Trophoblast cell (in vitro differentiated cells and primary cell): ENCODE results near the gene LRRTM4.
A peak's percentile ranks its signal among the peaks of the same experiment; 100 is the strongest.

Source experiments
- DNase-seq, 2 donors: peaks; one replicate each; pipeline ENCODE4 v3.0.0-alpha.2; 2016
- H2AFZ ChIP-seq: 2 replicates; pipeline ENCODE4 v1.6.1; 2013; ENCODE audit warnings: low read length, moderate library complexity, mild to moderate bottlenecking; ENCODE audit not compliant: insufficient read depth, poor library complexity
- H2AK5ac ChIP-seq: 2 replicates; pipeline ENCODE4 v1.6.1; 2013; ENCODE audit warnings: mild to moderate bottlenecking, low read length
- H2BK120ac ChIP-seq: 2 replicates; pipeline ENCODE4 v1.6.1; 2013; ENCODE audit warnings: low read length, mild to moderate bottlenecking, moderate library complexity; ENCODE audit not compliant: insufficient read depth, poor library complexity
- H2BK12ac ChIP-seq: 2 replicates; pipeline ENCODE4 v1.6.1; 2013; ENCODE audit warnings: mild to moderate bottlenecking, low read length, moderate library complexity
- H2BK5ac ChIP-seq: 2 replicates; pipeline ENCODE4 v1.6.1; 2013; ENCODE audit warnings: low read length, low read depth, moderate library complexity, mild to moderate bottlenecking; ENCODE audit not compliant: poor library complexity
- H3K14ac ChIP-seq: 2 replicates; pipeline ENCODE4 v1.6.1; 2013; ENCODE audit warnings: mild to moderate bottlenecking, low read length
- H3K18ac ChIP-seq: 2 replicates; pipeline ENCODE4 v1.6.1; 2013; ENCODE audit warnings: mild to moderate bottlenecking, low read length
- H3K23ac ChIP-seq: 2 replicates; pipeline ENCODE4 v1.6.1; 2013; ENCODE audit warnings: low read length
- H3K27ac ChIP-seq: 2 replicates; pipeline ENCODE4 v1.5.1; 2013; ENCODE audit warnings: low read depth, mild to moderate bottlenecking, inconsistent platforms, low read length, moderate library complexity
- H3K27me3 ChIP-seq: 2 replicates; pipeline ENCODE4 v1.6.1; 2013; ENCODE audit warnings: inconsistent platforms, mild to moderate bottlenecking, low read length, moderate library complexity; ENCODE audit not compliant: insufficient read depth
- H3K36me3 ChIP-seq, 2 experiments: 1 replicate in 1 of 2; 2 replicates in 1 of 2; pipeline ENCODE4 v1.6.1; 2013; ENCODE audit warnings: low read length in 2 of 2, mild to moderate bottlenecking in 2 of 2, moderate library complexity in 1 of 2; ENCODE audit not compliant: insufficient read depth in 2 of 2, control insufficient read depth in 1 of 2
- H3K4ac ChIP-seq: 2 replicates; pipeline ENCODE4 v1.6.1; 2013; ENCODE audit warnings: low read depth, mild to moderate bottlenecking, low read length, moderate library complexity
- H3K4me1 ChIP-seq, 2 experiments: 1 replicate in 1 of 2; 2 replicates in 1 of 2; pipeline ENCODE4 v1.6.1; 2013; ENCODE audit warnings: low read length in 2 of 2, mild to moderate bottlenecking in 2 of 2, moderate library complexity in 1 of 2; ENCODE audit not compliant: insufficient read depth in 2 of 2, control insufficient read depth in 1 of 2
- H3K4me2 ChIP-seq: 2 replicates; pipeline ENCODE4 v1.6.1; 2013; ENCODE audit warnings: inconsistent platforms, mild to moderate bottlenecking, low read length, moderate library complexity
- H3K4me3 ChIP-seq: 2 replicates; pipeline ENCODE4 v1.5.1; 2013; ENCODE audit warnings: mild to moderate bottlenecking, low read depth, low read length, inconsistent platforms
- H3K79me1 ChIP-seq: one replicate; pipeline ENCODE4 v1.6.1; 2013; ENCODE audit warnings: low read length
- H3K79me2 ChIP-seq: 2 replicates; pipeline ENCODE4 v1.6.1; 2013; ENCODE audit warnings: low read length, mild to moderate bottlenecking; ENCODE audit not compliant: control insufficient read depth, insufficient read depth, poor library complexity
- H3K9ac ChIP-seq: 2 replicates; pipeline ENCODE4 v1.6.1; 2013; ENCODE audit warnings: mild to moderate bottlenecking, low read length
- H3K9me3 ChIP-seq: 2 replicates; pipeline ENCODE4 v1.6.1; 2013; ENCODE audit warnings: low read depth, mild to moderate bottlenecking, control low read depth, inconsistent platforms, low read length; ENCODE audit not compliant: insufficient read depth
- H4K12ac ChIP-seq: 2 replicates; pipeline ENCODE4 v1.6.1; 2013; ENCODE audit warnings: low read depth, mild to moderate bottlenecking, low read length, moderate library complexity
- H4K8ac ChIP-seq: 2 replicates; pipeline ENCODE4 v1.6.1; 2013; ENCODE audit warnings: low read depth, mild to moderate bottlenecking, low read length, moderate library complexity
- H4K91ac ChIP-seq: one replicate; pipeline ENCODE4 v1.6.1; 2013; ENCODE audit warnings: low read depth, mild to moderate bottlenecking, low read length, moderate library complexity
- WGBS: extraction: QIAGEN DNeasy Blood & Tissue Kit; methylation state at CpG from one replicate; pipeline ENCODE4 v1.1.7; 2013; ENCODE audit warnings: missing lambda C conversion rate; ENCODE audit not compliant: insufficient read length, insufficient coverage; ENCODE audit errors: extremely low coverage; 5-methylcytosine and 5-hydroxymethylcytosine counted together

The LRRTM4 gene

DNA sequence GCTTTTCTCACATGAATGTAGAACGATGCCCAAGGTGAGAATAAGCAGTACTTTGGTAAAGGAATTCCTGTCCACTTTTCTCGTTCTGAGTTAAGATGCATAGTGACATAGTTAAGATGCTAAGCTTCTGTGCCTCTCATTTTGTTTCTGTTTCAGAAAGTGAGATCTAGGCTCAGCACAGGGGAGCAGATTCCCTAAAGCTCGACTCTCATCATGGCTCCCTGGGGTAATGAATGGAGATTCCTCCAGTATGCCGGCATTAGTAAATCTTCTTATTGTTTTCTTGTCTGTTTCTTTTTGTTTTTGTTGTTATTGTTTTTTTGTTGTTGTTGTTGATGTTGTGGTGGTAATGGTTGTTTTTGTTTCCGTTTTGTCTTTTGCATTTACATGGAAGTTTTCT lies 225.4 kb downstream of the LRRTM4 start:
- H3K36me3 ChIP-seq = no peaks in the 10 kb centered on the region
- no peak overlapping the region for H2BK12ac ChIP-seq
- no peaks in the 10 kb centered on the region for H3K4me1 ChIP-seq
- no peak overlapping the region for H3K4me2 ChIP-seq
- H2BK120ac ChIP-seq = no peak overlapping the region
- no peaks in the 10 kb centered on the region for H3K27me3 ChIP-seq
- H3K23ac ChIP-seq = no peak overlapping the region
- H3K27ac ChIP-seq = no peak overlapping the region
- no peak overlapping the region for H3K4me3 ChIP-seq
- H3K9ac ChIP-seq = no peak overlapping the region
- no peak overlapping the region for H4K12ac ChIP-seq
- DNase-seq = no peak
- no peaks in the 10 kb centered on the region for H3K9me3 ChIP-seq
- H3K4ac ChIP-seq = no peak overlapping the region
- no peak overlapping the region for H2AK5ac ChIP-seq
- no peaks in the 10 kb centered on the region for H3K79me1 ChIP-seq
- H4K91ac ChIP-seq = no peak overlapping the region
- H4K8ac ChIP-seq = no peak overlapping the region
- WGBS = no CpG with 5 or more reads among the region's 5 CpGs
- no peak overlapping the region for H3K14ac ChIP-seq
- H3K79me2 ChIP-seq = no peaks in the 10 kb centered on the region
- H2BK5ac ChIP-seq = no peak overlapping the region
- no peak overlapping the region for H2AFZ ChIP-seq
- H3K18ac ChIP-seq = no peak overlapping the region

DNA sequence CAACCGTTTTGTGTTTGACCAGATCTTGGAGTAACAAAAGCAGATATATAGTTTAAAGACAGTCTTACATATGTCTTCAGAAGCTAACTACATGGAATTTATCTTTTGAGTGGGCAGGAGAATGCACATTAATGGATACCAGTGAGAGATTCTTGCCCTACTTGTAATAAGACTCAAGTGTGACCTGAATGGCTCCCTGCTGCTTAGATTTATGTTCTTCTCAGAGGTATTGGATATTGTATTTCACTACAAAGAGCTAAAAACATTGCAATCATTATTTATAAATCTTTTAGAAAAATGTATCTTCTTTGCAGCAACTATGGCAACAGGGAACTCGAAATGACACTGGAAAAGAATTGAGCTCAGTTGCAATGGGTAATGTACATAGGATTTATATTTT lies 227.7 kb downstream of the LRRTM4 start:
- Histone ChIP-seq H4K8ac (no peak overlapping the region), H2AK5ac (no peak overlapping the region), H2BK5ac (no peak overlapping the region), H3K4me1 (no peaks in the 10 kb centered on the region), H3K27ac (no peak overlapping the region), H4K12ac (no peak overlapping the region), H2BK120ac (no peak overlapping the region), H3K9me3 (no peaks in the 10 kb centered on the region), H3K4ac (no peak overlapping the region), H2BK12ac (no peak overlapping the region), H3K79me1 (no peaks in the 10 kb centered on the region), H3K23ac (no peak overlapping the region), H3K14ac (no peak overlapping the region), H2AFZ (no peak overlapping the region), H3K9ac (no peak overlapping the region), H3K27me3 (no peaks in the 10 kb centered on the region), H3K79me2 (no peaks in the 10 kb centered on the region), H4K91ac (no peak overlapping the region), H3K4me3 (no peak overlapping the region), H3K4me2 (no peak overlapping the region), H3K36me3 (no peaks in the 10 kb centered on the region), H3K18ac (no peak overlapping the region)
- WGBS = no CpG with 5 or more reads among the region's 2 CpGs
- no peak for DNase-seq

DNA sequence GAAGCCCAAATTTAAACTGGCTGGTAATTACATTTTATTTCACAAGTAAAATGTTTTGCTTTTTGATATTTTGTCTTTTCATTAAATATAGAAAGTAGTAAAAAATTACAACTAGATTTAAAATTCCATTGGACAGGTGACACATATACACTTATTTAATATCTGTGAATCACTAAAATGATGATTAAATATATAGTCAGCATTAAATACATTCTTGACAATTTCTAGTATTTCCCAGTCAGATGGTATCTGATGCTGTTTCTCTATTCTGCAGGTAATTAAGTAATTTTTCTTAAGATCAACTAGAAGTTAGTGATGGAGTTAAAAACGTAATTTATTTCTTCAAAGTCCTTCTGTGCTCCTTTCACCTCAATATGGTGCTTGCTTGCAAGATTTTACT lies 237.8 kb downstream of the LRRTM4 start:
- Histone ChIP-seq H3K18ac (no peak overlapping the region), H3K36me3 (no peaks in the 10 kb centered on the region), H3K9me3 (no peaks in the 10 kb centered on the region), H3K27ac (no peak overlapping the region), H2BK5ac (no peak overlapping the region), H3K9ac (no peak overlapping the region), H2AFZ (no peak overlapping the region), H3K4ac (no peak overlapping the region), H4K8ac (no peak overlapping the region), H2BK120ac (no peak overlapping the region), H2BK12ac (no peak overlapping the region), H3K4me1 (no peaks in the 10 kb centered on the region), H3K79me2 (no peaks in the 10 kb centered on the region), H2AK5ac (no peak overlapping the region), H3K23ac (no peak overlapping the region), H3K14ac (no peak overlapping the region), H4K91ac (no peak overlapping the region), H3K4me3 (no peak overlapping the region), H3K27me3 (no peaks in the 10 kb centered on the region), H4K12ac (no peak overlapping the region), H3K79me1 (no peaks in the 10 kb centered on the region), H3K4me2 (no peak overlapping the region)
- no peak for DNase-seq
- WGBS = no CpG with 5 or more reads among the region's 1 CpG

DNA sequence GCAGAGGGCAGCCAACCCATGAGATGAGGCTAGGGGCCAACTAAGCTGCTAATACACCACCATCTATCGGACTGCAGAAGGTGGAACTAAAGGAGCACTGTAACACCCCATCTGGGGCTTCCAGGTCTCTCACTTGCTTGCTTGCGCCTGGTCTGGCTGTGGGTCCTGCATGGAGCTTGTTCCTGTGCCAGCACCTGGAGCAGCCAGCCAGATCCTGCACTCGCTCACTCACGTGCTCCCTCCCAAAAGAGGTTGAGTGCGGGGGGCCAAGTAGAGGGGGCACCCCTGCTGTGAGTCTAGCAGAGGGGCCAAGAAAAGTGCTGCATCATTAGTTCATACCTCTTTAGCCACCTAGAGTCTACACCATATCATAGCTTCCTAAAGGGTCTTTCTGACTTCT lies 250.9 kb downstream of the LRRTM4 start:
- no CpG with 5 or more reads among the region's 5 CpGs for WGBS
- Histone ChIP-seq H4K91ac (no peak overlapping the region), H3K4ac (no peak overlapping the region), H3K9ac (no peak overlapping the region), H2AFZ (no peak overlapping the region), H2BK120ac (no peak overlapping the region), H3K79me2 (no peaks in the 10 kb centered on the region), H2BK12ac (no peak overlapping the region), H3K27me3 (no peaks in the 10 kb centered on the region), H3K79me1 (no peaks in the 10 kb centered on the region), H3K36me3 (no peaks in the 10 kb centered on the region), H3K18ac (no peak overlapping the region), H4K12ac (no peak overlapping the region), H3K23ac (no peak overlapping the region), H4K8ac (no peak overlapping the region), H3K4me1 (no peaks in the 10 kb centered on the region), H2AK5ac (no peak overlapping the region), H3K4me2 (no peak overlapping the region), H3K14ac (no peak overlapping the region), H3K4me3 (peak overlapping the region; percentile 15), H3K9me3 (no peaks in the 10 kb centered on the region), H3K27ac (no peak overlapping the region), H2BK5ac (no peak overlapping the region)
- DNase-seq = no peak
